ENCODE measurements around the gene MBLAC2.

- TF ChIP-seq EZH2phosphoT487 (IDR thresholded peaks at IDR 0.05; ENCODE audit: insufficient read depth, low read depth), result no peak
- TF ChIP-seq EZH2 (IDR thresholded peaks at IDR 0.05; ENCODE audit: insufficient read depth, poor library complexity, severe bottlenecking), result no peak
Measured at GRCh38 chr5:90440644-90441043, 33.9 kb downstream of the MBLAC2 start.
